ENCODE measurements around the gene FNDC11.
"Not testable (repeated sequence)": the region's sequence is repeated elsewhere in the genome, so short reads cannot be mapped to it uniquely, and the experiment has no call there.

FNDC11 gene

GRCh38 chr20:63553933-63554290 is at the start of gene FNDC11:
FNDC11 (plus strand) TSS chr20:63554159; CDS start chr20:63555664, 1,505 bp downstream.
- peak; percentile 27 for DNase-seq (ENCODE audit: low spot score)

GRCh38 chr20:63504642-63505041 is 49.3 kb upstream of the FNDC11 start:
- DNase-seq (ENCODE audit: low spot score): no peak

- DNase-seq (ENCODE audit: low spot score): no peak
Measured at GRCh38 chr20:63505281-63505680, 48.7 kb upstream of the FNDC11 start.

GRCh38 chr20:63505723-63506122 is 48.2 kb upstream of the FNDC11 start:
- no peak for DNase-seq (ENCODE audit: low spot score)

GRCh38 chr20:63507083-63507743 is 46.7 kb upstream of the FNDC11 start:
- DNase-seq (ENCODE audit: low spot score): no peak

GRCh38 chr20:63508072-63508768 is 45.7 kb upstream of the FNDC11 start:
- no peak for DNase-seq (ENCODE audit: low spot score)

GRCh38 chr20:63509088-63509564 is 44.8 kb upstream of the FNDC11 start:
- DNase-seq (ENCODE audit: low spot score): no peak

GRCh38 chr20:63513207-63513606 is 40.8 kb upstream of the FNDC11 start:
- no peak for DNase-seq (ENCODE audit: low spot score)

GRCh38 chr20:63514520-63514919 is 39.4 kb upstream of the FNDC11 start:
- DNase-seq (ENCODE audit: low spot score): not testable (repeated sequence)

GRCh38 chr20:63517376-63518309 is 36.3 kb upstream of the FNDC11 start:
- DNase-seq (ENCODE audit: low spot score): no peak

- DNase-seq (ENCODE audit: low spot score): no peak
Measured at GRCh38 chr20:63518351-63518861, 35.6 kb upstream of the FNDC11 start.

- DNase-seq (ENCODE audit: low spot score): no peak
Measured at GRCh38 chr20:63518946-63519667, 34.9 kb upstream of the FNDC11 start.

- DNase-seq (ENCODE audit: low spot score): peak; percentile 67
Measured at GRCh38 chr20:63519668-63520503, 34.1 kb upstream of the FNDC11 start.

- DNase-seq (ENCODE audit: low spot score): peak; percentile 82
Measured at GRCh38 chr20:63520504-63520933, 33.4 kb upstream of the FNDC11 start, which contains the start of gene PPDPF. PPDPF (plus strand) TSS chr20:63520765; CDS start chr20:63521309, 544 bp downstream.

GRCh38 chr20:63520934-63521601 is 32.9 kb upstream of the FNDC11 start:
- DNase-seq (ENCODE audit: low spot score): peak; percentile 61

- no peak for DNase-seq (ENCODE audit: low spot score)
Measured at GRCh38 chr20:63521602-63522001, 32.4 kb upstream of the FNDC11 start.

GRCh38 chr20:63522091-63522868 is 31.7 kb upstream of the FNDC11 start:
- no peak for DNase-seq (ENCODE audit: low spot score)

- no peak for DNase-seq (ENCODE audit: low spot score)
Measured at GRCh38 chr20:63522981-63523611, 30.9 kb upstream of the FNDC11 start.

- no peak for DNase-seq (ENCODE audit: low spot score)
Measured at GRCh38 chr20:63525185-63525584, 28.8 kb upstream of the FNDC11 start.
